SK-N-SH treated with all-trans-retinoic acid at 6 μM for 48 hours (cell line): Measurements from ENCODE around the gene PDE5A.
"Not testable (repeated sequence)": the region's sequence is repeated elsewhere in the genome, so short reads cannot be mapped to it uniquely, and the experiment has no call there.

Experiments
- BACH2 ChIP-seq: fragments of 250-450 bp; sonication (Bioruptor Pico); IDR thresholded peaks from 2 replicates; pipeline ENCODE4 v1.9.0; 2021; ENCODE audit warnings: mild to moderate bottlenecking, borderline replicate concordance
- CREB5 ChIP-seq: fragments of 250-450 bp; sonication (Bioruptor Pico); IDR thresholded peaks from 2 replicates; pipeline ENCODE4 v1.5.1; 2020; ENCODE audit warnings: low read depth, mild to moderate bottlenecking, moderate library complexity
- PPARA ChIP-seq: fragments of 250-450 bp; sonication (Bioruptor Pico); IDR thresholded peaks from 2 replicates; pipeline ENCODE4 v1.5.0; 2020; ENCODE audit warnings: mild to moderate bottlenecking, borderline replicate concordance
- ZFP3 ChIP-seq: fragments of 250-450 bp; sonication (Bioruptor Pico); IDR thresholded peaks from 2 replicates; pipeline ENCODE4 v1.5.0; 2020; ENCODE audit warnings: mild to moderate bottlenecking, moderate library complexity
- ZFP30 ChIP-seq: fragments of 450-650 bp; formaldehyde crosslinking; IDR thresholded peaks from 2 replicates; pipeline ENCODE4 v1.5.0; 2022; ENCODE audit warnings: mild to moderate bottlenecking, moderate library complexity
- ZNF70 ChIP-seq: fragments of 450-650 bp; formaldehyde crosslinking; IDR thresholded peaks from 2 replicates; pipeline ENCODE4 v1.5.0; 2020; ENCODE audit warnings: mild to moderate bottlenecking, moderate library complexity

- not testable (repeated sequence) for TF ChIP-seq ZFP30; ZFP3; PPARA (CRISPR knock-in tag); BACH2 (CRISPR knock-in tag); CREB5; ZNF70 (CRISPR knock-in tag)
Observed at GRCh38 chr4:119453286-119453685, 175.3 kb downstream of the PDE5A start.
